Motor neuron (in vitro differentiated cells): ENCODE data around the gene RBMY1F. TPM values are rescaled to one million over a fixed set of nuclear protein-coding genes. Genes with fewer than 3 reads are reported as not detected.
"Not testable (repeated sequence)": the region's sequence is repeated elsewhere in the genome, so short reads cannot be mapped to it uniquely, and the experiment has no call there.

Experiments
- ATAC-seq, 8 experiments: fragments of 200-7000 bp; cut with Tn5 transposase; replicated peaks in 6 of 8; 2 replicates each; pipeline ENCODE4 v1.8.0; 2021; ENCODE audit warnings: mild to moderate bottlenecking in 8 of 8, moderate library complexity in 8 of 8
- H3K27ac ChIP-seq, 2 donors: fragments of 250-450 bp; sonication (Bioruptor Pico); 2 replicates each; pipeline ENCODE4 v1.9.0; 2021; ENCODE audit warnings: antibody characterized with exemption in 2 of 2, mild to moderate bottlenecking in 2 of 2, moderate library complexity in 1 of 2
- H3K4me1 ChIP-seq, 2 donors: fragments of 250-450 bp; sonication (Bioruptor Pico); replicated peaks in 1 of 2; 2 replicates each; pipeline ENCODE4 v1.6.1; 2021; ENCODE audit warnings: antibody characterized with exemption in 2 of 2, mild to moderate bottlenecking in 2 of 2, moderate library complexity in 1 of 2
- H3K4me3 ChIP-seq, 5 donors: fragments of 250-450 bp; sonication (Bioruptor Pico); 2 replicates each; pipeline ENCODE4 v1.9.0; 2021; ENCODE audit warnings: antibody characterized with exemption in 5 of 5, mild to moderate bottlenecking in 5 of 5, moderate library complexity in 4 of 5
- WGBS, 10 experiments: fragments of 450-650 bp; shearing (Covaris generic); methylation state at CpG; one replicate each; pipeline ENCODE4 v1.0.0; 2022; 5-methylcytosine and 5-hydroxymethylcytosine counted together
- in situ Hi-C, 9 experiments: fragments of 400-800 bp; cut with MboI; loops; one replicate each; pipeline ENCODE4 v1.15.0; 2021; ENCODE audit warnings: low sequenced_read_pairs in 9 of 9, low pct_unique_long_range_greater_than_20kb in 2 of 9; ENCODE audit not compliant: unreplicated experiment in 9 of 9
- total RNA-seq, 8 experiments: library from RNA; unstranded; fragments of 300-600 nt; gene quantifications; 2 replicates each; pipeline versions ENCODE4 v1.2.3 to v1.2.4, GENCODE V29; 2022

RBMY1F gene
- total RNA-seq = not detected

DNA sequence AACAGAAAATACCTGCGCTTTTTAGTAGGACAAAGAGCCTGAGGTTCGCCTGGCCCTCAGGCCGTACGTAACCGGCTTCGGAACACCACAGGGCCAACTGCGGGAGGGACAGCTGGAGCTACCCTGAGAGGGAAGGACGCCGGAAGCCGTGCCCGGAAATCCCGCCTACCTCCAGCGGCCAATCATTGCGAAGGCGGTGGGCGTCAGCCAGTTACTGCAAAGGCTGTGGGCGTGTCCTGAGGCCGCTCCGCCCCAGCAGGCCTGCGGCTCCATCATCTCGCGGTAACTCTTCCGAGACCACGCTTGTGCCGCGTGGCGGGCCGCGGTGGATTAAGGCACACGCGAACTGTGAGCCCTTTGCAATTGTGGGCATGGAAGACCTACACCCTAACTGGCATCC lies at the start of gene RBMY1F:
Gene RBMY1F, minus strand, starts transcription at position 101 of the 400 bp plus-strand sequence. CDS start 1,954 bp downstream, outside the sequence.
- WGBS, 10 experiments = no CpG with 5 or more reads among the region's 31 CpGs
- in situ Hi-C loops, H3K27ac ChIP-seq, H3K4me1 ChIP-seq, H3K4me3 ChIP-seq, ATAC-seq: not testable (repeated sequence)

DNA sequence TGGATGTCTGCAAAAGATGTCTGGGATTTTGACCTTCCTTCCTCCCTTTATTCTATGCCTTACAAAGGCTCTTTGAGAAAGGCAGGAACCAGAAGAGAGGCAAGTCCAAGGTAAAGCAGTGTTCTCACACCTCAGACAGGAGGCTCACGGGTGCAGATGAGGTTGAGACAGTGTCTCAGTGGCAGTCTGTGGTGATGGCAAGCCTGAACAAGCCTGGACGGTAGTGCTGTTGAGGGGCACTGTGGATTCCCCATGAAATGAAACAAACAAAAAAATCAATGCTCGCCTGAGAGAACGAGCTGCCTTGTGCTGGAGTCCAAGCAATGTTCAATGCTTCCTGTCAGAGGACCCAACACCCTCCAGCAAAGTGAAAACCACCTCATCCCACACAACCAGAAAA lies 31.6 kb downstream of the RBMY1F start:
- ATAC-seq, in situ Hi-C loops, H3K4me1 ChIP-seq, H3K27ac ChIP-seq, H3K4me3 ChIP-seq: not testable (repeated sequence)
- WGBS, 10 experiments = no CpG with 5 or more reads among the region's 4 CpGs

DNA sequence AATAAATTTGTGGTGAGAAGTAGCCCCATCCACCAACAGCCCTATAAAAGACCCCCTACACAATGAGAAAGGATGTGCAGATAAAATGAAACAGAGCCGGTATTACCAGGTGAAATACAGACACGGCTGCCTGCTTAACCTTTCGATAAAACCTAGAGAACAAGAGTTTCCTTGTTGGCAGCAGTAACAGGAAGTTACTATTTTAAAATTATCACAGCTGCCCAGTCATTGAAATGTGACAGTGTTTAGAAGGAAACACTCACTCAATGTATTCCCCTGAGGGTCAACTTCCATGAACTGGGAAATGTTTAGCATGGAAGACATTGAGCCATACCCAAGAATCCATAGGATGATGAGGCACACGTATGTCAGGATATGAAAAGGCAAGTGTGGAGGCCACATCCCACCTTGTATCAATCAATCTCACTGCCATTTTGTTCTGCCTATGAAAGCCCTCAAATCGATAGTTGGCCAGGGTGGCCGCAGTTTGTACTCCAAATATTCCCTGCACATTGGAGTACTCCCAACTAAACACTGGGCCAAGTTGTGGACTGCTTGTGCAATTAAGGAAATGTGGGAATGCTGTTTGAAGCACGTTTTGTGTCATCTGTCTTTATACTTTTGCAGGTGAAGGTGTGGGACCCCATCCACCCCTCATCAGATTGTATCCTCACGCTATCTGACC lies 41.6 kb downstream of the RBMY1F start:
- H3K4me3 ChIP-seq, H3K27ac ChIP-seq, H3K4me1 ChIP-seq, ATAC-seq, in situ Hi-C loops: not testable (repeated sequence)
- no CpG with 5 or more reads among the region's 8 CpGs for WGBS, 10 experiments

DNA sequence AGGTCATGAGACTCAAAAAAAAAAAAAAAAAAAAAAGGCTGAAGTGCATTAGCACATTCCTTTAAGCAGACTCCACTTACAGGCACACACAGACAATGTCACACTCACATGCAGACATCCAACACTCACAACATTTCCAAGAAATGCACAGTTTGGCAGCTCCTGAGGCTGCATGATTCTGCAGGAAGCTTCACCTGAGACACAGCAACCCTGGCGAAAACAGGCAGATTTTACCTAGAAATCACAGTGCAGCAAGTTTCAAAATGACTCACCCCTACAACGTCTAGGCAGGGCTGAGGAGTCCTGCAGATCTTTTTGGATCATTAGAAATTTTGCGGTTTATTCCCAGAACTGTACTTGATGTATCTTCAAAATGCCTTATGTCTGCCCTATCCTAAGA lies 48.0 kb downstream of the RBMY1F start:
- H3K4me3 ChIP-seq, ATAC-seq, H3K4me1 ChIP-seq, in situ Hi-C loops, H3K27ac ChIP-seq: not testable (repeated sequence)
- no CpG with 5 or more reads among the region's 3 CpGs for WGBS, 10 experiments

DNA sequence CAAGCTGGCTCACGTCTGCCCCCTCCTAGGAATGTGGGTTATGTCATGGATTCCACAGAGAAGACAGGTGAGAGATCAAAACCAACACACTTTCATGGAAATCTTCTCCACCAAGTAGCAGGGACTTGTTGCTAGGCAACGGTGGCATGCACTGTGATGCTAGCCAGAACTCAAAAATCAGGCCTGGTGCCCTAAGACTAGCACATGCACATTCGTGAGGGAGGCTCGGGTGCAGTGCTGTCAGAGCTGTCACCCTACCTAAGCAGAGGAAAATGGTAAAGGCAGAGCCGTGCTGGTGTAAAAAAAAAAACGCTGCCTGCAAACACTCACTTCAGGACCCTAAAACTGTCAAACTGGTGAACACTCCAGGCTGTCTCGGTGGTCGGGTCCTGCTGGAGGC lies 52.2 kb downstream of the RBMY1F start:
- H3K4me3 ChIP-seq, in situ Hi-C loops, H3K27ac ChIP-seq, H3K4me1 ChIP-seq: not testable (repeated sequence)
- WGBS, 10 experiments = no CpG with 5 or more reads among the region's 8 CpGs
- ATAC-seq = peak in 1 of 8 experiments; percentile 28

Other genes with a start within 250 kb of the RBMY1F start
- gene RBMY1J, start 220.5 kb upstream of the RBMY1F start, total RNA-seq = not detected